GM23338 (cell line): ENCODE data around the gene CADPS2. TPM values are rescaled to one million over a fixed set of nuclear protein-coding genes. Genes with fewer than 3 reads are reported as not detected.

ENCODE experiments used
- ATAC-seq: fragments of 200-7000 bp; cut with Tn5 transposase; 3 replicates; pipeline ENCODE4 v1.9.1; 2020
- DNase-seq: peaks from one replicate; pipeline ENCODE4 v3.0.0-alpha.2; 2015; ENCODE audit warnings: low spot score
- H2AFZ ChIP-seq: fragments of 200-600 bp; sonication (generic); 2 replicates; pipeline ENCODE4 v1.8.0; 2016; ENCODE audit warnings: antibody characterized with exemption, mild to moderate bottlenecking, moderate library complexity
- H3F3A ChIP-seq: fragments of 200-600 bp; sonication (generic); replicated peaks from 2 replicates; pipeline ENCODE4 v1.8.0; 2017; ENCODE audit warnings: antibody characterized with exemption, mixed run types, low read depth
- H3K27ac ChIP-seq: fragments of 200-600 bp; sonication (generic); 2 replicates; pipeline ENCODE4 v1.6.1; 2016; ENCODE audit warnings: low read depth
- H3K27me3 ChIP-seq: fragments of 200-600 bp; sonication (generic); 2 replicates; pipeline ENCODE4 v1.8.0; 2016; ENCODE audit warnings: mild to moderate bottlenecking, mixed run types, moderate library complexity; ENCODE audit not compliant: insufficient read depth
- H3K36me3 ChIP-seq: fragments of 200-600 bp; sonication (generic); 2 replicates; pipeline ENCODE4 v1.8.0; 2016; ENCODE audit warnings: mild to moderate bottlenecking; ENCODE audit not compliant: insufficient read depth
- H3K4me1 ChIP-seq: fragments of 200-600 bp; sonication (generic); 2 replicates; pipeline ENCODE4 v1.8.0; 2016; ENCODE audit warnings: mild to moderate bottlenecking, moderate library complexity; ENCODE audit not compliant: insufficient read depth
- H3K4me2 ChIP-seq: fragments of 200-600 bp; sonication (generic); 2 replicates; pipeline ENCODE4 v1.7.1; 2017; ENCODE audit warnings: mixed run types
- H3K4me3 ChIP-seq: fragments of 200-600 bp; sonication (generic); 2 replicates; pipeline ENCODE4 v1.6.1; 2016; ENCODE audit warnings: mixed run types
- H3K79me2 ChIP-seq: fragments of 200-600 bp; sonication (generic); replicated peaks from 2 replicates; pipeline ENCODE4 v1.8.0; 2017; ENCODE audit warnings: mild to moderate bottlenecking; ENCODE audit not compliant: insufficient read depth
- H3K9me2 ChIP-seq: fragments of 200-600 bp; sonication (generic); 2 replicates; pipeline ENCODE4 v1.8.0; 2017; ENCODE audit not compliant: insufficient read depth
- H4K20me1 ChIP-seq: fragments of 200-600 bp; sonication (generic); replicated peaks from 2 replicates; pipeline ENCODE4 v1.8.0; 2017; ENCODE audit warnings: mild to moderate bottlenecking; ENCODE audit not compliant: insufficient read depth
- H3K27ac Mint-ChIP-seq: 2 replicates; pipeline ENCODE4 v1.8.0; 2020; ENCODE audit warnings: inconsistent platforms, mild to moderate bottlenecking, moderate library complexity, mixed read lengths
- H3K27me3 Mint-ChIP-seq: 3 replicates; pipeline ENCODE4 v1.8.0; 2022; ENCODE audit warnings: low read depth, mild to moderate bottlenecking, moderate library complexity, mixed read lengths, inconsistent platforms; ENCODE audit not compliant: insufficient read depth, poor library complexity
- H3K36me3 Mint-ChIP-seq: 3 replicates; pipeline ENCODE4 v1.8.0; 2021; ENCODE audit warnings: low read depth, mild to moderate bottlenecking, inconsistent platforms, moderate library complexity, mixed read lengths
- H3K4me1 Mint-ChIP-seq: 3 replicates; pipeline ENCODE4 v1.8.0; 2020; ENCODE audit warnings: mild to moderate bottlenecking, inconsistent platforms, mixed read lengths
- H3K4me3 Mint-ChIP-seq: 3 replicates; pipeline ENCODE4 v1.8.0; 2021; ENCODE audit warnings: moderate library complexity, mild to moderate bottlenecking, inconsistent platforms, mixed read lengths
- H3K9me3 Mint-ChIP-seq: 3 replicates; pipeline ENCODE4 v1.8.0; 2020; ENCODE audit warnings: moderate library complexity, mild to moderate bottlenecking, inconsistent platforms, mixed read lengths
- CREB1 ChIP-seq: fragments of 250-450 bp; sonication (Bioruptor Pico); IDR thresholded peaks from 2 replicates; pipeline ENCODE4 v1.5.0; 2020; ENCODE audit warnings: low read depth, mild to moderate bottlenecking, moderate library complexity
- EZH2 ChIP-seq: fragments of 200-600 bp; sonication (generic); IDR thresholded peaks from one replicate; pipeline ENCODE4 v1.8.0; 2017; ENCODE audit warnings: antibody characterized with exemption, mild to moderate bottlenecking, low read depth; ENCODE audit not compliant: unreplicated experiment
- EZH2phosphoT487 ChIP-seq: fragments of 200-600 bp; sonication (generic); IDR thresholded peaks from one replicate; pipeline ENCODE4 v1.8.1; 2018; ENCODE audit warnings: antibody characterized with exemption; ENCODE audit not compliant: unreplicated experiment
- JUNB ChIP-seq: IDR thresholded peaks from one replicate; pipeline ENCODE4 v1.6.1; 2016; ENCODE audit warnings: antibody characterized with exemption; ENCODE audit not compliant: unreplicated experiment
- NANOG ChIP-seq: IDR thresholded peaks from 2 replicates; pipeline ENCODE4 v1.6.1; 2016; ENCODE audit warnings: antibody characterized with exemption, borderline replicate concordance
- POLR2AphosphoS5 ChIP-seq: IDR thresholded peaks from 2 replicates; pipeline ENCODE4 v1.6.1; 2016; ENCODE audit warnings: antibody characterized with exemption, low read depth
- STAT1 ChIP-seq: IDR thresholded peaks from one replicate; pipeline ENCODE4 v1.6.1; 2016; ENCODE audit warnings: antibody characterized with exemption; ENCODE audit not compliant: unreplicated experiment
- ZNF114 ChIP-seq: fragments of 250-450 bp; sonication (Bioruptor Pico); IDR thresholded peaks from 2 replicates; pipeline ENCODE4 v1.5.0; 2020; ENCODE audit warnings: mild to moderate bottlenecking, moderate library complexity
- ZNF331 ChIP-seq: fragments of 250-450 bp; sonication (Bioruptor Pico); IDR thresholded peaks from 2 replicates; pipeline ENCODE4 v1.5.0; 2020; ENCODE audit warnings: low read depth, mild to moderate bottlenecking, moderate library complexity
- polyA plus RNA-seq: library from polyadenylated mRNA; unstranded; fragments of >200 nt; fragmentation: Nextera tagmentation; extraction: Ambion mirVana; gene quantifications from 2 replicates; pipeline ENCODE4 v1.2.1, GENCODE V29; 2016
- total RNA-seq: library from RNA; depleted of rRNA; stranded (reverse); fragments of >200 nt; shearing (Covaris generic); gene quantifications from 2 replicates; pipeline ENCODE4 v1.2.3, GENCODE V29; 2014
- TF ChIP-seq, protein P1 (sequence below): fragments of 250-450 bp; sonication (Bioruptor Pico); IDR thresholded peaks from 2 replicates; pipeline ENCODE4 v1.5.0; 2020; ENCODE audit warnings: mild to moderate bottlenecking, moderate library complexity
- TF ChIP-seq, protein P2 (sequence below), 2 experiments: fragments of 200-600 bp in 1 of 2; sonication (generic) in 1 of 2; conservative IDR thresholded peaks; 2 replicates each; pipeline versions ENCODE4 v1.5.1 to v1.6.1; 2016 to 2017; ENCODE audit warnings: antibody characterized with exemption in 2 of 2, low read depth in 2 of 2, mild to moderate bottlenecking in 2 of 2, moderate library complexity in 1 of 2
- TF ChIP-seq, protein P3 (sequence below): IDR thresholded peaks from one replicate; pipeline ENCODE4 v1.6.1; 2018; ENCODE audit warnings: antibody characterized with exemption; ENCODE audit not compliant: unreplicated experiment
- TF ChIP-seq, protein P4 (sequence below): IDR thresholded peaks from 2 replicates; pipeline ENCODE4 v1.6.1; 2016; ENCODE audit warnings: antibody characterized with exemption

The CADPS2 gene
- total and polyA plus RNA-seq, 2 experiments from 2014 or later: 16.3 to 36.9 TPM

DNA sequence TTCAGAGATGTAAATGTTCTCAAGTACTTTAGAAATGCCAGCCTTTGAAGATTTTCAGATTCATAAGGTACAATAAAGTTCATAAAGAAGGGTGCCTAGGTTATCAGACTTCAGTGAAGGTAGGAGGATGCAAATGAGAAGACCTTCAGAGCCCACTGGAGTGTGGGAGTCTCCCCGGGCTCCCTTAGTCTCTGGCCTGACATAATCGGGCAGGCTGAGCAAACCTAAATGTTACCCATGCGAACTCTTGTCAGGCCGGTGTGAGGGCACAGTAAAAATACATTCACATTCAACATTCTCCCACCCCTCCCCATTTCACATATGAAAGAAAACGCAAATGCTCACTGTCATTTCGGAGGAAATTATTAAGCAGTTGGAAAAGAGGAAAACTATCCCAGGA, 479.1 kb downstream of the CADPS2 start:
- Histone ChIP-seq H3K4me3 (no peak overlapping the region), H3K9me2 (no peaks in the 10 kb centered on the region), H3F3A (no peaks in the 10 kb centered on the region; the same call in 1 of the 2 replicates), H4K20me1 (no peaks in the 10 kb centered on the region), H3K4me2 (peak overlapping the region; percentile 62), H2AFZ (no peak overlapping the region), H3K36me3 (no peaks in the 10 kb centered on the region), H3K79me2 (no peaks in the 10 kb centered on the region), H3K27ac (no peak overlapping the region), H3K27me3 (no peaks in the 10 kb centered on the region), H3K4me1 (peaks cover 29% of the 10 kb centered on the region)
- TF ChIP-seq, protein P1, sequence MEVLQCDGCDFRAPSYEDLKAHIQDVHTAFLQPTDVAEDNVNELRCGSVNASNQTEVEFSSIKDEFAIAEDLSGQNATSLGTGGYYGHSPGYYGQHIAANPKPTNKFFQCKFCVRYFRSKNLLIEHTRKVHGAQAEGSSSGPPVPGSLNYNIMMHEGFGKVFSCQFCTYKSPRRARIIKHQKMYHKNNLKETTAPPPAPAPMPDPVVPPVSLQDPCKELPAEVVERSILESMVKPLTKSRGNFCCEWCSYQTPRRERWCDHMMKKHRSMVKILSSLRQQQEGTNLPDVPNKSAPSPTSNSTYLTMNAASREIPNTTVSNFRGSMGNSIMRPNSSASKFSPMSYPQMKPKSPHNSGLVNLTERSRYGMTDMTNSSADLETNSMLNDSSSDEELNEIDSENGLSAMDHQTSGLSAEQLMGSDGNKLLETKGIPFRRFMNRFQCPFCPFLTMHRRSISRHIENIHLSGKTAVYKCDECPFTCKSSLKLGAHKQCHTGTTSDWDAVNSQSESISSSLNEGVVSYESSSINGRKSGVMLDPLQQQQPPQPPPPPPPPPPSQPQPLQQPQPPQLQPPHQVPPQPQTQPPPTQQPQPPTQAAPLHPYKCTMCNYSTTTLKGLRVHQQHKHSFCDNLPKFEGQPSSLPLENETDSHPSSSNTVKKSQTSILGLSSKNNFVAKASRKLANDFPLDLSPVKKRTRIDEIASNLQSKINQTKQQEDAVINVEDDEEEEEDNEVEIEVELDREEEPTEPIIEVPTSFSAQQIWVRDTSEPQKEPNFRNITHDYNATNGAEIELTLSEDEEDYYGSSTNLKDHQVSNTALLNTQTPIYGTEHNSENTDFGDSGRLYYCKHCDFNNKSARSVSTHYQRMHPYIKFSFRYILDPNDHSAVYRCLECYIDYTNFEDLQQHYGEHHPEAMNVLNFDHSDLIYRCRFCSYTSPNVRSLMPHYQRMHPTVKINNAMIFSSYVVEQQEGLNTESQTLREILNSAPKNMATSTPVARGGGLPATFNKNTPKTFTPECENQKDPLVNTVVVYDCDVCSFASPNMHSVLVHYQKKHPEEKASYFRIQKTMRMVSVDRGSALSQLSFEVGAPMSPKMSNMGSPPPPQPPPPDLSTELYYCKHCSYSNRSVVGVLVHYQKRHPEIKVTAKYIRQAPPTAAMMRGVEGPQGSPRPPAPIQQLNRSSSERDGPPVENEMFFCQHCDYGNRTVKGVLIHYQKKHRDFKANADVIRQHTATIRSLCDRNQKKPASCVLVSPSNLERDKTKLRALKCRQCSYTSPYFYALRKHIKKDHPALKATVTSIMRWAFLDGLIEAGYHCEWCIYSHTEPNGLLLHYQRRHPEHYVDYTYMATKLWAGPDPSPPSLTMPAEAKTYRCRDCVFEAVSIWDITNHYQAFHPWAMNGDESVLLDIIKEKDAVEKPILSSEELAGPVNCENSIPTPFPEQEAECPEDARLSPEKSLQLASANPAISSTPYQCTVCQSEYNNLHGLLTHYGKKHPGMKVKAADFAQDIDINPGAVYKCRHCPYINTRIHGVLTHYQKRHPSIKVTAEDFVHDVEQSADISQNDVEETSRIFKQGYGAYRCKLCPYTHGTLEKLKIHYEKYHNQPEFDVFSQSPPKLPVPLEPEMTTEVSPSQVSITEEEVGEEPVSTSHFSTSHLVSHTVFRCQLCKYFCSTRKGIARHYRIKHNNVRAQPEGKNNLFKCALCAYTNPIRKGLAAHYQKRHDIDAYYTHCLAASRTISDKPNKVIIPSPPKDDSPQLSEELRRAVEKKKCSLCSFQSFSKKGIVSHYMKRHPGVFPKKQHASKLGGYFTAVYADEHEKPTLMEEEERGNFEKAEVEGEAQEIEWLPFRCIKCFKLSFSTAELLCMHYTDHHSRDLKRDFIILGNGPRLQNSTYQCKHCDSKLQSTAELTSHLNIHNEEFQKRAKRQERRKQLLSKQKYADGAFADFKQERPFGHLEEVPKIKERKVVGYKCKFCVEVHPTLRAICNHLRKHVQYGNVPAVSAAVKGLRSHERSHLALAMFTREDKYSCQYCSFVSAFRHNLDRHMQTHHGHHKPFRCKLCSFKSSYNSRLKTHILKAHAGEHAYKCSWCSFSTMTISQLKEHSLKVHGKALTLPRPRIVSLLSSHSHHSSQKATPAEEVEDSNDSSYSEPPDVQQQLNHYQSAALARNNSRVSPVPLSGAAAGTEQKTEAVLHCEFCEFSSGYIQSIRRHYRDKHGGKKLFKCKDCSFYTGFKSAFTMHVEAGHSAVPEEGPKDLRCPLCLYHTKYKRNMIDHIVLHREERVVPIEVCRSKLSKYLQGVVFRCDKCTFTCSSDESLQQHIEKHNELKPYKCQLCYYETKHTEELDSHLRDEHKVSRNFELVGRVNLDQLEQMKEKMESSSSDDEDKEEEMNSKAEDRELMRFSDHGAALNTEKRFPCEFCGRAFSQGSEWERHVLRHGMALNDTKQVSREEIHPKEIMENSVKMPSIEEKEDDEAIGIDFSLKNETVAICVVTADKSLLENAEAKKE (CRISPR knock-in tag): no peak
- TF ChIP-seq, protein P2, sequence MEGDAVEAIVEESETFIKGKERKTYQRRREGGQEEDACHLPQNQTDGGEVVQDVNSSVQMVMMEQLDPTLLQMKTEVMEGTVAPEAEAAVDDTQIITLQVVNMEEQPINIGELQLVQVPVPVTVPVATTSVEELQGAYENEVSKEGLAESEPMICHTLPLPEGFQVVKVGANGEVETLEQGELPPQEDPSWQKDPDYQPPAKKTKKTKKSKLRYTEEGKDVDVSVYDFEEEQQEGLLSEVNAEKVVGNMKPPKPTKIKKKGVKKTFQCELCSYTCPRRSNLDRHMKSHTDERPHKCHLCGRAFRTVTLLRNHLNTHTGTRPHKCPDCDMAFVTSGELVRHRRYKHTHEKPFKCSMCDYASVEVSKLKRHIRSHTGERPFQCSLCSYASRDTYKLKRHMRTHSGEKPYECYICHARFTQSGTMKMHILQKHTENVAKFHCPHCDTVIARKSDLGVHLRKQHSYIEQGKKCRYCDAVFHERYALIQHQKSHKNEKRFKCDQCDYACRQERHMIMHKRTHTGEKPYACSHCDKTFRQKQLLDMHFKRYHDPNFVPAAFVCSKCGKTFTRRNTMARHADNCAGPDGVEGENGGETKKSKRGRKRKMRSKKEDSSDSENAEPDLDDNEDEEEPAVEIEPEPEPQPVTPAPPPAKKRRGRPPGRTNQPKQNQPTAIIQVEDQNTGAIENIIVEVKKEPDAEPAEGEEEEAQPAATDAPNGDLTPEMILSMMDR (conservative IDR thresholded peaks at IDR 0.05; ENCODE audit: low read depth in 2 of 2): no peak
- TF ChIP-seq STAT1 (no peak), EZH2 (no peak), JUNB (no peak), EZH2phosphoT487 (no peak), NANOG (no peak), CREB1 (CRISPR knock-in tag) (no peak), POLR2AphosphoS5 (no peak), ZNF331 (CRISPR knock-in tag) (no peak), ZNF114 (CRISPR knock-in tag) (no peak)
- TF ChIP-seq, protein P3, sequence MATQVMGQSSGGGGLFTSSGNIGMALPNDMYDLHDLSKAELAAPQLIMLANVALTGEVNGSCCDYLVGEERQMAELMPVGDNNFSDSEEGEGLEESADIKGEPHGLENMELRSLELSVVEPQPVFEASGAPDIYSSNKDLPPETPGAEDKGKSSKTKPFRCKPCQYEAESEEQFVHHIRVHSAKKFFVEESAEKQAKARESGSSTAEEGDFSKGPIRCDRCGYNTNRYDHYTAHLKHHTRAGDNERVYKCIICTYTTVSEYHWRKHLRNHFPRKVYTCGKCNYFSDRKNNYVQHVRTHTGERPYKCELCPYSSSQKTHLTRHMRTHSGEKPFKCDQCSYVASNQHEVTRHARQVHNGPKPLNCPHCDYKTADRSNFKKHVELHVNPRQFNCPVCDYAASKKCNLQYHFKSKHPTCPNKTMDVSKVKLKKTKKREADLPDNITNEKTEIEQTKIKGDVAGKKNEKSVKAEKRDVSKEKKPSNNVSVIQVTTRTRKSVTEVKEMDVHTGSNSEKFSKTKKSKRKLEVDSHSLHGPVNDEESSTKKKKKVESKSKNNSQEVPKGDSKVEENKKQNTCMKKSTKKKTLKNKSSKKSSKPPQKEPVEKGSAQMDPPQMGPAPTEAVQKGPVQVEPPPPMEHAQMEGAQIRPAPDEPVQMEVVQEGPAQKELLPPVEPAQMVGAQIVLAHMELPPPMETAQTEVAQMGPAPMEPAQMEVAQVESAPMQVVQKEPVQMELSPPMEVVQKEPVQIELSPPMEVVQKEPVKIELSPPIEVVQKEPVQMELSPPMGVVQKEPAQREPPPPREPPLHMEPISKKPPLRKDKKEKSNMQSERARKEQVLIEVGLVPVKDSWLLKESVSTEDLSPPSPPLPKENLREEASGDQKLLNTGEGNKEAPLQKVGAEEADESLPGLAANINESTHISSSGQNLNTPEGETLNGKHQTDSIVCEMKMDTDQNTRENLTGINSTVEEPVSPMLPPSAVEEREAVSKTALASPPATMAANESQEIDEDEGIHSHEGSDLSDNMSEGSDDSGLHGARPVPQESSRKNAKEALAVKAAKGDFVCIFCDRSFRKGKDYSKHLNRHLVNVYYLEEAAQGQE: no peak
- TF ChIP-seq, protein P4, sequence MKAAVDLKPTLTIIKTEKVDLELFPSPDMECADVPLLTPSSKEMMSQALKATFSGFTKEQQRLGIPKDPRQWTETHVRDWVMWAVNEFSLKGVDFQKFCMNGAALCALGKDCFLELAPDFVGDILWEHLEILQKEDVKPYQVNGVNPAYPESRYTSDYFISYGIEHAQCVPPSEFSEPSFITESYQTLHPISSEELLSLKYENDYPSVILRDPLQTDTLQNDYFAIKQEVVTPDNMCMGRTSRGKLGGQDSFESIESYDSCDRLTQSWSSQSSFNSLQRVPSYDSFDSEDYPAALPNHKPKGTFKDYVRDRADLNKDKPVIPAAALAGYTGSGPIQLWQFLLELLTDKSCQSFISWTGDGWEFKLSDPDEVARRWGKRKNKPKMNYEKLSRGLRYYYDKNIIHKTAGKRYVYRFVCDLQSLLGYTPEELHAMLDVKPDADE: no peak
- Mint-ChIP-seq H3K36me3 (peaks cover 10% of the 10 kb centered on the region; the same call in 2 of the 3 replicates), H3K27ac (0 out of 2 replicates have a peak overlapping the region, but pooled peaks have one; percentile 17), H3K4me1 (peaks cover 27% of the 10 kb centered on the region), H3K27me3 (peaks cover 3% of the 10 kb centered on the region), H3K4me3 (no peak overlapping the region), H3K9me3 (no peaks in the 10 kb centered on the region)
- peak; percentile 77 for ATAC-seq
- no peak for DNase-seq
